WTC11 (cell line): ENCODE results near the gene REELD1. TPM values are rescaled to one million over a fixed set of nuclear protein-coding genes. Genes with fewer than 3 reads are reported as not detected.

Source experiments
- ATAC-seq: fragments of 200-7000 bp; cut with Tn5 transposase; 2 replicates; pipeline ENCODE4 v1.10.0; 2021; ENCODE audit warnings: mild to moderate bottlenecking, moderate library complexity
- CTCF ChIA-PET: fragments of 300-600 bp; sonication (Branson Sonifier 250); formaldehyde crosslinking; loops from one replicate; lab custom pipeline; 2021; ENCODE audit warnings: antibody characterized with exemption; lab: Charles Lee
- POLR2A ChIA-PET: fragments of 350-600 bp; sonication (Branson Sonifier 250); formaldehyde crosslinking; loops from one replicate; lab custom pipeline; 2021; ENCODE audit warnings: antibody characterized with exemption; lab: Charles Lee
- DNase-seq: peaks from one replicate; pipeline ENCODE4 v3.0.0; 2021; ENCODE audit warnings: low spot score
- H3K27ac Mint-ChIP-seq: 2 replicates; pipeline ENCODE4 v1.8.0; 2021; ENCODE audit warnings: mixed read lengths
- H3K27me3 Mint-ChIP-seq: 2 replicates; pipeline ENCODE4 v1.8.0; 2021; ENCODE audit warnings: low read depth, mild to moderate bottlenecking, moderate library complexity, mixed read lengths
- H3K36me3 Mint-ChIP-seq: 2 replicates; pipeline ENCODE4 v1.8.0; 2021; ENCODE audit warnings: mixed read lengths
- H3K4me1 Mint-ChIP-seq: 2 replicates; pipeline ENCODE4 v1.8.0; 2022; ENCODE audit warnings: mixed read lengths
- H3K4me3 Mint-ChIP-seq: 2 replicates; pipeline ENCODE4 v1.8.0; 2021; ENCODE audit warnings: mild to moderate bottlenecking, moderate library complexity, mixed read lengths
- H3K9me3 Mint-ChIP-seq: 2 replicates; pipeline ENCODE4 v1.8.0; 2021; ENCODE audit warnings: mixed read lengths
- CBFB ChIP-seq: sonication (generic); formaldehyde crosslinking; IDR thresholded peaks from 2 replicates; pipeline ENCODE4 v1.8.1; 2022; ENCODE audit warnings: mild to moderate bottlenecking, low read depth, missing genetic modification reagents
- ETV6 ChIP-seq: sonication (generic); formaldehyde crosslinking; IDR thresholded peaks from 2 replicates; pipeline ENCODE4 v1.8.1; 2022; ENCODE audit warnings: mild to moderate bottlenecking, missing genetic modification reagents
- GABPB1 ChIP-seq: sonication (generic); formaldehyde crosslinking; IDR thresholded peaks from 2 replicates; pipeline ENCODE4 v1.8.1; 2023; ENCODE audit warnings: mild to moderate bottlenecking, missing genetic modification reagents
- GRHL2 ChIP-seq: fragments of 250-450 bp; sonication (Bioruptor Pico); IDR thresholded peaks from 2 replicates; pipeline ENCODE4 v1.8.0; 2022; ENCODE audit warnings: mild to moderate bottlenecking, moderate library complexity; ENCODE audit not compliant: insufficient replicate concordance, severe bottlenecking
- HMGA2 ChIP-seq: fragments of 250-450 bp; sonication (Bioruptor Pico); IDR thresholded peaks from 2 replicates; pipeline ENCODE4 v1.4.0; 2021; ENCODE audit warnings: mild to moderate bottlenecking, moderate library complexity
- IRF2 ChIP-seq: sonication (generic); formaldehyde crosslinking; IDR thresholded peaks from 2 replicates; pipeline ENCODE4 v1.8.0; 2022; ENCODE audit warnings: low read depth, missing genetic modification reagents, borderline replicate concordance
- KAT7 ChIP-seq: sonication (generic); formaldehyde crosslinking; IDR thresholded peaks from 2 replicates; pipeline ENCODE4 v1.8.1; 2023; ENCODE audit warnings: missing genetic modification reagents, mild to moderate bottlenecking, borderline replicate concordance
- MXD4 ChIP-seq: fragments of 250-450 bp; sonication (Bioruptor Pico); IDR thresholded peaks from 2 replicates; pipeline ENCODE4 v1.8.0; 2021; ENCODE audit warnings: mild to moderate bottlenecking, moderate library complexity, borderline replicate concordance
- MYBL2 ChIP-seq: sonication (generic); formaldehyde crosslinking; IDR thresholded peaks from 2 replicates; pipeline ENCODE4 v1.8.1; 2023; ENCODE audit warnings: mild to moderate bottlenecking, moderate library complexity, missing genetic modification reagents
- NFE2L1 ChIP-seq: sonication (generic); formaldehyde crosslinking; IDR thresholded peaks from 2 replicates; pipeline ENCODE4 v1.8.1; 2023; ENCODE audit warnings: missing genetic modification reagents
- NFYB ChIP-seq: sonication (generic); formaldehyde crosslinking; conservative IDR thresholded peaks from 2 replicates; pipeline ENCODE4 v1.8.0; 2022; ENCODE audit warnings: low read depth, missing genetic modification reagents
- NR2C2 ChIP-seq: sonication (generic); formaldehyde crosslinking; IDR thresholded peaks from 2 replicates; pipeline ENCODE4 v1.8.0; 2022; ENCODE audit warnings: mild to moderate bottlenecking, missing genetic modification reagents
- OVOL2 ChIP-seq: fragments of 250-450 bp; sonication (Bioruptor Pico); IDR thresholded peaks from 2 replicates; pipeline ENCODE4 v1.9.0; 2021; ENCODE audit warnings: mild to moderate bottlenecking, borderline replicate concordance
- PRRX2 ChIP-seq: fragments of 250-450 bp; sonication (Bioruptor Pico); IDR thresholded peaks from 2 replicates; pipeline ENCODE4 v1.8.0; 2021; ENCODE audit warnings: mild to moderate bottlenecking
- RORB ChIP-seq: fragments of 250-450 bp; sonication (Bioruptor Pico); IDR thresholded peaks from 2 replicates; pipeline ENCODE4 v1.9.0; 2021; ENCODE audit warnings: mild to moderate bottlenecking
- SMAD4 ChIP-seq: sonication (generic); formaldehyde crosslinking; IDR thresholded peaks from 2 replicates; pipeline ENCODE4 v1.8.0; 2022; ENCODE audit warnings: mild to moderate bottlenecking, missing genetic modification reagents
- ZNF121 ChIP-seq: sonication (generic); formaldehyde crosslinking; IDR thresholded peaks from 2 replicates; pipeline ENCODE4 v1.8.0; 2023; ENCODE audit warnings: missing genetic modification reagents
- ZNF396 ChIP-seq: fragments of 250-450 bp; sonication (Bioruptor Pico); IDR thresholded peaks from 2 replicates; pipeline ENCODE4 v1.8.0; 2021; ENCODE audit warnings: mild to moderate bottlenecking, moderate library complexity, borderline replicate concordance
- ZNF416 ChIP-seq: fragments of 250-450 bp; sonication (Bioruptor Pico); IDR thresholded peaks from 2 replicates; pipeline ENCODE4 v1.9.0; 2021; ENCODE audit warnings: mild to moderate bottlenecking, inconsistent platforms
- ZNF423 ChIP-seq: fragments of 250-450 bp; sonication (Bioruptor Pico); IDR thresholded peaks from 2 replicates; pipeline ENCODE4 v2.1.2; 2022; ENCODE audit warnings: mild to moderate bottlenecking, moderate library complexity
- ZNF671 ChIP-seq: fragments of 250-450 bp; sonication (Bioruptor Pico); IDR thresholded peaks from 2 replicates; pipeline ENCODE4 v1.8.0; 2021; ENCODE audit warnings: mild to moderate bottlenecking
- total RNA-seq: library from RNA; stranded (reverse); gene quantifications from 3 replicates; pipeline ENCODE4 v1.2.3, GENCODE V29; 2021
- TF ChIP-seq, protein P1 (sequence below): fragments of 250-450 bp; sonication (Bioruptor Pico); conservative IDR thresholded peaks from 2 replicates; pipeline ENCODE4 v1.9.0; 2021; ENCODE audit warnings: mild to moderate bottlenecking
- TF ChIP-seq, protein P2 (sequence below): sonication (generic); formaldehyde crosslinking; conservative IDR thresholded peaks from 2 replicates; pipeline ENCODE4 v1.8.1; 2022; ENCODE audit warnings: mild to moderate bottlenecking, missing genetic modification reagents
- TF ChIP-seq, protein P3 (sequence below): sonication (generic); formaldehyde crosslinking; IDR thresholded peaks from 2 replicates; pipeline ENCODE4 v1.8.1; 2022; ENCODE audit warnings: mild to moderate bottlenecking, missing genetic modification reagents, moderate library complexity, borderline replicate concordance
- TF ChIP-seq, protein P4 (sequence below): sonication (generic); formaldehyde crosslinking; IDR thresholded peaks from 2 replicates; pipeline ENCODE4 v1.8.1; 2023; ENCODE audit warnings: mild to moderate bottlenecking, missing genetic modification reagents, borderline replicate concordance
- TF ChIP-seq, protein P5 (sequence below): sonication (generic); formaldehyde crosslinking; IDR thresholded peaks from 2 replicates; pipeline ENCODE4 v1.8.1; 2023; ENCODE audit warnings: mild to moderate bottlenecking, missing genetic modification reagents, moderate library complexity
- TF ChIP-seq, protein P6 (sequence below): fragments of 250-450 bp; sonication (Bioruptor Pico); IDR thresholded peaks from 2 replicates; pipeline ENCODE4 v1.8.0; 2021; ENCODE audit warnings: mild to moderate bottlenecking
- TF ChIP-seq, protein P7 (sequence below): sonication (generic); formaldehyde crosslinking; IDR thresholded peaks from 2 replicates; pipeline ENCODE4 v1.8.1; 2022; ENCODE audit warnings: mild to moderate bottlenecking, moderate library complexity, missing genetic modification reagents

REELD1 gene
- total RNA-seq, 1 experiment from 2014 or later = not detected

DNA sequence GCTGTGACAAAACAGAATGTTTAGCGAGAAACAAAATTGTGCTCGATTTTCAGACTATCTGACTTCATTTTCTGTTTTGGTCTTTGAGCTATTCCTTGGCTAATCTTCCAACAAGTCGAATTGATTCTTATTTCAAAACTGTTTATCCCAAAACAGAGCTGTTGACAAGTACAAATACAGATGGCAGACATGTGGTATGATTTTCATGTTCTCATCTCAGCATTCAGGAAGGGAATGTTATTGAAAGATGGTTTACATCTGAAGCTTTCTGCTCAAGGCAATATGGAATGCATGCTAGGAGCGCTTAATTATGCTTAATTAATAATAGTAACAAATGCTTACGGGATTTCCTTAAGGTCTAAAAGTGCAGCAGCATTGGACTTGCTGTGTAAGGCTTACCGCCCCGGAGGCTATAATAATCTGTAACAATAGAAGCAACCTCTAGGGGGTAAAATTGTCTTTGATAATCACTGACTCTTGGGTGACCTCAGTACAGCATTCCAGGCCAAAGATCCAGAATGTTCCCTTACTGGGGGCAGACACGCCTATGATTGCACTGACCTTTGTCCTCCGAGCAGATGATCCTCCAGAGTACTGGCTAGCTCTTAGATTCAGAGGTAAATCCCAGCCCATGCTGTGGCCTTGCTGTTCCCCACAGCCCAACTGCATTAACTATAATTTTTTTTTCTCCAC is 22.4 kb upstream of the REELD1 start:
- no peaks in the 10 kb centered on the region for H3K9me3 Mint-ChIP-seq
- no peak overlapping the region for H3K27ac Mint-ChIP-seq
- POLR2A ChIA-PET = no interaction called here
- DNase-seq (no peak), ATAC-seq (0 out of 2 replicates have a peak, but pooled peaks have one; percentile 20)
- H3K36me3 Mint-ChIP-seq = peaks cover 29% of the 10 kb centered on the region
- TF ChIP-seq IRF2 (CRISPR knock-in tag) (no peak), MXD4 (CRISPR knock-in tag) (no peak), GRHL2 (CRISPR knock-in tag) (no peak), ZNF121 (no peak), KAT7 (no peak), NR2C2 (CRISPR knock-in tag) (no peak), ZNF423 (CRISPR knock-in tag) (no peak), ETV6 (CRISPR knock-in tag) (no peak), SMAD4 (CRISPR knock-in tag) (no peak), RORB (CRISPR knock-in tag) (no peak), PRRX2 (CRISPR knock-in tag) (no peak), NFYB (CRISPR knock-in tag) (no peak), ZNF416 (CRISPR knock-in tag) (no peak), HMGA2 (no peak)
- TF ChIP-seq, protein P1, sequence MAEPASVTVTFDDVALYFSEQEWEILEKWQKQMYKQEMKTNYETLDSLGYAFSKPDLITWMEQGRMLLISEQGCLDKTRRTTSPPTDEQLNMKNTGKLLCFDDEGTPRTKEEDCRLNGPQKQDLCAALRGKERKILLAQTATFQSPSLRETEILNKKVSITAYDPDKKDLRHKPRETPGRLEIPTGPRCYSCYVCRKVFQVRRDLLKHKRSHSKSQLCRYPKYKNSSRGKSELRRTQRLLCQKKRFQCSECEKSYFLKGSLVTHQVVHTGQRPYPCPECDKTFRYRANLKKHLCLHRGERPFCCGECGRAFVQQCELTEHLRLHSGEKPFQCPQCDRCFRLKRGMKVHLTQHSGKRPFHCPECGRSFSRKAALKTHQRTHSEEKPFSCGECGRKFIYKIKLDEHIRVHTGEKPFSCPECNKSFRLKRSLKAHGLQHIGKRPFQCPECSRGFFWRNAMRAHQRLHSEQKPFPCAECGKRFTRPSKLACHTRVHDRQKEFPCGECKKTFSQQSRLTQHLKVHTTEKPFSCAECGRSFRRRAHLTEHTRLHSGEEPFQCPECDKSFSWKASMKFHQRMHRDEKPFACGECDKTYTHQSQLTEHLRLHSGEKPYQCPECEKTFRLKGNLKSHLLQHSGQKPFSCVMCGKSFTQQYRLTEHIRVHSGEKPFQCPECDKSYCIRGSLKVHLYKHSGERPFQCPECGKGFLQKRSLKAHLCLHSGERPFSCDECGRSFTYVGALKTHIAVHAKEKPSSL (CRISPR knock-in tag) = no peak
- TF ChIP-seq, protein P2, sequence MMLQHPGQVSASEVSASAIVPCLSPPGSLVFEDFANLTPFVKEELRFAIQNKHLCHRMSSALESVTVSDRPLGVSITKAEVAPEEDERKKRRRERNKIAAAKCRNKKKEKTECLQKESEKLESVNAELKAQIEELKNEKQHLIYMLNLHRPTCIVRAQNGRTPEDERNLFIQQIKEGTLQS = no peak
- TF ChIP-seq, protein P3, sequence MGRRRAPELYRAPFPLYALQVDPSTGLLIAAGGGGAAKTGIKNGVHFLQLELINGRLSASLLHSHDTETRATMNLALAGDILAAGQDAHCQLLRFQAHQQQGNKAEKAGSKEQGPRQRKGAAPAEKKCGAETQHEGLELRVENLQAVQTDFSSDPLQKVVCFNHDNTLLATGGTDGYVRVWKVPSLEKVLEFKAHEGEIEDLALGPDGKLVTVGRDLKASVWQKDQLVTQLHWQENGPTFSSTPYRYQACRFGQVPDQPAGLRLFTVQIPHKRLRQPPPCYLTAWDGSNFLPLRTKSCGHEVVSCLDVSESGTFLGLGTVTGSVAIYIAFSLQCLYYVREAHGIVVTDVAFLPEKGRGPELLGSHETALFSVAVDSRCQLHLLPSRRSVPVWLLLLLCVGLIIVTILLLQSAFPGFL = no peak
- H3K4me1 Mint-ChIP-seq = no peaks in the 10 kb centered on the region
- no peaks in the 10 kb centered on the region for H3K27me3 Mint-ChIP-seq
- H3K4me3 Mint-ChIP-seq = no peak overlapping the region
- CTCF ChIA-PET = no interaction called here

DNA sequence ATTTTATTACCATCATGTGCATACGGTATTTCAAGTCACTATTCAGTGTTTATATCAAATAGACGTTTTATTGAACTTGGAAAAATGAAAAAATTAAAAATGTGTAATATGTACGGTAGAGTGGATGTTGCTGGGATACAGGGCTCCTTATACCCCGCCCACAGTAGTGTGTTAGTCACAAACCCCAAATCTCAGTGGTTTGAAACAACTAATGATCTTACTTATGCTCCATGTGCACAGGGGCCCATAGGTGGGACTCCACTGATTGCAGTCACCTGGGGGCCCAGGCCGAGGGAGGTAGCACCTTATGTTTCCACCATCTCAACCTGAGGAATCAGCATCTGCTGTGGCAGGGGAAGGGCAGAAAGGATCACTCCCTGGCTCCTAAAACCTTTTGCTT is 20.7 kb upstream of the REELD1 start:
- ATAC-seq (no peak), DNase-seq (no peak)
- CTCF ChIA-PET = no interaction called here
- Mint-ChIP-seq H3K27ac (no peak overlapping the region), H3K4me3 (no peak overlapping the region), H3K36me3 (peaks cover 19% of the 10 kb centered on the region), H3K4me1 (no peaks in the 10 kb centered on the region), H3K9me3 (no peaks in the 10 kb centered on the region), H3K27me3 (peaks cover 3% of the 10 kb centered on the region; the same call in 1 of the 2 replicates)
- POLR2A ChIA-PET = no interaction called here
- TF ChIP-seq CBFB (CRISPR knock-in tag) (no peak), ZNF396 (CRISPR knock-in tag) (no peak), OVOL2 (no peak), ZNF671 (no peak), NR2C2 (CRISPR knock-in tag) (no peak), NFE2L1 (CRISPR knock-in tag) (no peak), GABPB1 (CRISPR knock-in tag) (no peak), MYBL2 (CRISPR knock-in tag) (no peak)
- TF ChIP-seq, protein P4, sequence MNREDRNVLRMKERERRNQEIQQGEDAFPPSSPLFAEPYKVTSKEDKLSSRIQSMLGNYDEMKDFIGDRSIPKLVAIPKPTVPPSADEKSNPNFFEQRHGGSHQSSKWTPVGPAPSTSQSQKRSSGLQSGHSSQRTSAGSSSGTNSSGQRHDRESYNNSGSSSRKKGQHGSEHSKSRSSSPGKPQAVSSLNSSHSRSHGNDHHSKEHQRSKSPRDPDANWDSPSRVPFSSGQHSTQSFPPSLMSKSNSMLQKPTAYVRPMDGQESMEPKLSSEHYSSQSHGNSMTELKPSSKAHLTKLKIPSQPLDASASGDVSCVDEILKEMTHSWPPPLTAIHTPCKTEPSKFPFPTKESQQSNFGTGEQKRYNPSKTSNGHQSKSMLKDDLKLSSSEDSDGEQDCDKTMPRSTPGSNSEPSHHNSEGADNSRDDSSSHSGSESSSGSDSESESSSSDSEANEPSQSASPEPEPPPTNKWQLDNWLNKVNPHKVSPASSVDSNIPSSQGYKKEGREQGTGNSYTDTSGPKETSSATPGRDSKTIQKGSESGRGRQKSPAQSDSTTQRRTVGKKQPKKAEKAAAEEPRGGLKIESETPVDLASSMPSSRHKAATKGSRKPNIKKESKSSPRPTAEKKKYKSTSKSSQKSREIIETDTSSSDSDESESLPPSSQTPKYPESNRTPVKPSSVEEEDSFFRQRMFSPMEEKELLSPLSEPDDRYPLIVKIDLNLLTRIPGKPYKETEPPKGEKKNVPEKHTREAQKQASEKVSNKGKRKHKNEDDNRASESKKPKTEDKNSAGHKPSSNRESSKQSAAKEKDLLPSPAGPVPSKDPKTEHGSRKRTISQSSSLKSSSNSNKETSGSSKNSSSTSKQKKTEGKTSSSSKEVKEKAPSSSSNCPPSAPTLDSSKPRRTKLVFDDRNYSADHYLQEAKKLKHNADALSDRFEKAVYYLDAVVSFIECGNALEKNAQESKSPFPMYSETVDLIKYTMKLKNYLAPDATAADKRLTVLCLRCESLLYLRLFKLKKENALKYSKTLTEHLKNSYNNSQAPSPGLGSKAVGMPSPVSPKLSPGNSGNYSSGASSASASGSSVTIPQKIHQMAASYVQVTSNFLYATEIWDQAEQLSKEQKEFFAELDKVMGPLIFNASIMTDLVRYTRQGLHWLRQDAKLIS = no peak
- TF ChIP-seq, protein P5, sequence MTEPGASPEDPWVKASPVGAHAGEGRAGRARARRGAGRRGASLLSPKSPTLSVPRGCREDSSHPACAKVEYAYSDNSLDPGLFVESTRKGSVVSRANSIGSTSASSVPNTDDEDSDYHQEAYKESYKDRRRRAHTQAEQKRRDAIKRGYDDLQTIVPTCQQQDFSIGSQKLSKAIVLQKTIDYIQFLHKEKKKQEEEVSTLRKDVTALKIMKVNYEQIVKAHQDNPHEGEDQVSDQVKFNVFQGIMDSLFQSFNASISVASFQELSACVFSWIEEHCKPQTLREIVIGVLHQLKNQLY = no peak
- TF ChIP-seq, protein P6, sequence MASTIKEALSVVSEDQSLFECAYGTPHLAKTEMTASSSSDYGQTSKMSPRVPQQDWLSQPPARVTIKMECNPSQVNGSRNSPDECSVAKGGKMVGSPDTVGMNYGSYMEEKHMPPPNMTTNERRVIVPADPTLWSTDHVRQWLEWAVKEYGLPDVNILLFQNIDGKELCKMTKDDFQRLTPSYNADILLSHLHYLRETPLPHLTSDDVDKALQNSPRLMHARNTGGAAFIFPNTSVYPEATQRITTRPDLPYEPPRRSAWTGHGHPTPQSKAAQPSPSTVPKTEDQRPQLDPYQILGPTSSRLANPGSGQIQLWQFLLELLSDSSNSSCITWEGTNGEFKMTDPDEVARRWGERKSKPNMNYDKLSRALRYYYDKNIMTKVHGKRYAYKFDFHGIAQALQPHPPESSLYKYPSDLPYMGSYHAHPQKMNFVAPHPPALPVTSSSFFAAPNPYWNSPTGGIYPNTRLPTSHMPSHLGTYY (CRISPR knock-in tag) = no peak
- TF ChIP-seq, protein P7, sequence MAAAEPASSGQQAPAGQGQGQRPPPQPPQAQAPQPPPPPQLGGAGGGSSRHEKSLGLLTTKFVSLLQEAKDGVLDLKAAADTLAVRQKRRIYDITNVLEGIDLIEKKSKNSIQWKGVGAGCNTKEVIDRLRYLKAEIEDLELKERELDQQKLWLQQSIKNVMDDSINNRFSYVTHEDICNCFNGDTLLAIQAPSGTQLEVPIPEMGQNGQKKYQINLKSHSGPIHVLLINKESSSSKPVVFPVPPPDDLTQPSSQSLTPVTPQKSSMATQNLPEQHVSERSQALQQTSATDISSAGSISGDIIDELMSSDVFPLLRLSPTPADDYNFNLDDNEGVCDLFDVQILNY = no peak
